ENCODE data around the gene CES4A. TPM values are rescaled to one million over a fixed set of nuclear protein-coding genes. Genes with fewer than 3 reads are reported as not detected.
"Not testable (repeated sequence)": the region's sequence is repeated elsewhere in the genome, so short reads cannot be mapped to it uniquely, and the experiment has no call there.

CES4A gene
- total RNA-seq, result 15.4 TPM

DNA sequence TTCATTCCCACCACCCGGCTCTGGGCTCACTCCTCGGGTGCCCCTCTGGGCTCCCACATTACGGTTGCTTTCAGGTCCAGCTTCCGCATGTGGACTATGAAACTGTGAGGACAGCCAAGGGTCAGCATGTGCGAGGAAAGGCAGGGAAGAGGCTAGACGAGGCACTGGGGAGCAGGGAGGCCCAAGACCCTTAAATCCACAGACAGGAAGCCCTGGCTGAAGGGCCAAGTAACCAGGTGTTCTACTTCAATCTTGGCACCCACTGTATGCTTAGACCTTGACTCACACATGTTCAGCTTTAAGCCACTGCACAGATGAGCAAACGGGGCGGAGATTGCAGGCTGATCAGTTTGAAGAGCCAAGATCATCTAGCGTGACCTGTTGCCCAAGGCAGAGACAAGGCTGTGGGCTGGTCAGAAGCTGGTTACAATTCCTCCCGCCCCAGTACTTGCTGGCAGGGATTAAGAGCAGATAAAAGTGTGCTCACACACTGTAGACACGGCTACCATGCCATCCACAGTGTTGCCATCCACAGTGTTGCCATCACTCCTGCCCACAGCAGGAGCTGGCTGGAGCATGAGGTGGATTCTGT lies at the start of gene CES4A:
CES4A (plus strand) TSS at position 393 of the 592 bp plus-strand sequence; CDS start at position 577, 184 bp downstream.
- DNase-seq, result no peak

DNA sequence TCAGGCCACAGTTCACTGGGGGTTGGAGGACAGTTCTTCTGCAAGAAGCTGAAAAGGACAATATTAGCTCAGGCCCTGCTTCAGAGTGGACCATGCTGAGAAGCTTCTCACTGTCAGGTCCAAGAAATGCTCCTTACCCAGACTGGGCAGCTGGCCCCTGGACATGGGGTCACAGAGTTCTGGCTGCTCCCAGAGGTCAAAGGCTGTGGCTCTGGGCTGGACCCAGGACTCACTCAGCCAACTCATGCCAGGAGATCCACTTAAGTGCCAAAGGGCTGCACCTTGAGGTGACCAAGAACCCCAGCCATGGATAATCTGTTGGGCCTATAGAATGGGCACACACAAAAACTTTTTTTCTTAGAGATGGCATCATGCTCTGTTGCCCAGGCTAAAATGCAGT lies 49.0 kb upstream of the CES4A start:
- DNase-seq, result no peak

DNA sequence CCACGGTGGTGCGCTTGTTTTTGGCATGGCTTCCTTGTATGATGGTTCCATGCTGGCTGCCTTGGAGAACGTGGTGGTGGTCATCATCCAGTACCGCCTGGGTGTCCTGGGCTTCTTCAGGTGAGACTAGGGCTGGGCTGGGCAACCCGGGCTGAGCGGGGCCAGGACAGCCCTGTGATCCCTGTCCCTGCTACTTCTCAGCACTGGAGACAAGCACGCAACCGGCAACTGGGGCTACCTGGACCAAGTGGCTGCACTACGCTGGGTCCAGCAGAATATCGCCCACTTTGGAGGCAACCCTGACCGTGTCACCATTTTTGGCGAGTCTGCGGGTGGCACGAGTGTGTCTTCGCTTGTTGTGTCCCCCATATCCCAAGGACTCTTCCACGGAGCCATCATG lies 48.2 kb upstream of the CES4A start:
- no peak for DNase-seq

DNA sequence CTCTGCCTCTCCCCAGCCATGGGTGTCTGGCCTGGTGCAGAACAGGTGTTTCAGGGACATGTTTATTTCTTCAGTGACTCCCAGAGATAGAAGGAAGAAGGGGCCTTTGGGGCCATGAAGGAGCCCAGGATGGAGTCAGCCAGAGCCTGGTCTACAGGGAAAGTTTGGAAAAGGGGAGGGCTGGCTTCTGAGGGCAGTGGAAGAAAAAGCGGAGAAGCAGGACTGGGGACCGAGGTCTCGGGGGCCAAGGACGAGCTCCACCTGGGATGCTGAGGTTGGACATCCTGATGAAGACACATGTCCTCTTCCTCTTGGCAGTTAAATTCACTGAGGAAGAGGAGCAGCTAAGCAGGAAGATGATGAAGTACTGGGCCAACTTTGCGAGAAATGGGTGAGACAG lies 45.4 kb upstream of the CES4A start:
- no peak for DNase-seq

DNA sequence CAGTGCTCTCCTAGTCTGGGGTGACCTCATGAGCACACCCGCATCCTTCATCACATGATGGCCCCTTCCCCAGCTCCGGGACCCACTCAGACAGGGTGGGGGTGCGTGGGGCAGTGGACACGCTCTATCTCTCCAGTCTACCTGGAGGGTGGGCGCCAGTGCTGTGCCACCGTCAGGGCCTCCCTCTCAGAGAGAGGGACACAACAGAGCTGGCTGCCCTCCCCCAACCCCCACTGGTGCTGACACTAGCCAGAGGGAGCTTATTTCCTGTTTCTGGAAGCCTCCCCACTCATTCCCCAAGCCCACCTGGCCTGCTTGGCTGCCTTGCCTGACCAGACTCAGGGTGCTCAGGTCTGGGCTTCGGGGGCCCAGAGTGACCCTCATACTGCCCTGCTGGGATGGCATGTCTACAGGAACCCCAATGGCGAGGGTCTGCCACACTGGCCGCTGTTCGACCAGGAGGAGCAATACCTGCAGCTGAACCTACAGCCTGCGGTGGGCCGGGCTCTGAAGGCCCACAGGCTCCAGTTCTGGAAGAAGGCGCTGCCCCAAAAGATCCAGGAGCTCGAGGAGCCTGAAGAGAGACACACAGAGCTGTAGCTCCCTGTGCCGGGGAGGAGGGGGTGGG lies 44.8 kb upstream of the CES4A start:
- no peak for DNase-seq

GRCh38 chr16:66944054-66944441 lies 44.3 kb upstream of the CES4A start:
- no peak for DNase-seq

DNA sequence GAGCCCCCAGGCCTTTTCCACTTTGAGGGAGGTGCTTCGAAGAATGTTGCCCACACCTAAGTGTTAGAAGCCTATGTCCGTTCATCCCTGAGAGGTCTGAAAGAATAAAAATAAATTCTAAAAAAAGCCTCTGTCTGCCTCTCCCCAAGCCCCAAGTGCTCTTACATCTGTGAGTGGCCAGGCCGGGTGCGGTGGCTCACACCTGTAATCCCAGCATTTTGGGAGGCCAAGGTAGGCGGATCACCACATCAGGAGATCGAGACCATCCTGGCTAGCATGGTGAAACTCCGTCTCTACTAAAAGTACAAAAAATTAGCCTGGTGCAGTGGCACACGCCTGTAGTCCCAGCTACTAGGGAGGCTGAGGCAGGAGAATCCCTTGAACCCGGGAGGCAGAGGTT lies 43.4 kb upstream of the CES4A start:
- DNase-seq, result not testable (repeated sequence)

DNA sequence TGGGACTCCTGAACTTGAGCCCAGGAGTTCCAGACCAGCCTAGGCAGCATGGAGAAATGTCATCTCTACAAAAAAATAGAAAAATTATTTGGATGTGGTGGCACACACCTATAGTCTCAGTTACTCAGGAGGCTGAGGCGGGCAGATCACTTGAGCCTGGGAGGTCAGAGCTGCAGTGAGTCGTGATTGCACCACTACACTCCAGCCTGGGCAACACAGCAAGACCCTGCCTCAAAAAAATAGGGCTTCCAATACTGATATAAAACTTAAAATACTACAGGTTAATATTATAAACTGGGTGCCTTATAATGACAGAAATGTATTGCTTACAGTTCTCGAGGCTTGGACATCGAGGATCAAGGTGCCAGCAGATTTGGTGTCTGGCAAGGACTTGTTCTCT lies 42.5 kb upstream of the CES4A start:
- no peak for DNase-seq

DNA sequence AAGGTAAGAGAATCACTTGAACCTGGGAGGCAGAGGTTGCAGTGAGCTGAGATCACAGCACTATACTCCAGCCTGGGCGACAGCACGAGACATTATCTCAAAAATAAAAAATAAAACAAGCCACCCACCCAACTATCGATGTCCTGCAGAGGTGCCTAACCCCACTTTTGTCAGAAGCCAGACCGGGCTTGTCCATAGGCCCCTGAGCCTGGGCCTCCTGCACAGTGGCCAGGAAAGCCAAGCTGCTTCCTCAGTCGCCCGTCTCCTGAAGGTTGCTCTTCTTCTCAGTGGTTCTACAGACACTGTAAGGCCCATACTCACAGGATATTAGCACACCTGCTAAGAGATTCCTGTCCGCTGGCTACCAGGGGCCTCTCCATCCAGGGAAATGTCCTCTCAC lies 41.8 kb upstream of the CES4A start:
- DNase-seq, result no peak

- DNase-seq, result no peak
Observed at GRCh38 chr16:66946974-66947301, 41.5 kb upstream of the CES4A start.

DNA sequence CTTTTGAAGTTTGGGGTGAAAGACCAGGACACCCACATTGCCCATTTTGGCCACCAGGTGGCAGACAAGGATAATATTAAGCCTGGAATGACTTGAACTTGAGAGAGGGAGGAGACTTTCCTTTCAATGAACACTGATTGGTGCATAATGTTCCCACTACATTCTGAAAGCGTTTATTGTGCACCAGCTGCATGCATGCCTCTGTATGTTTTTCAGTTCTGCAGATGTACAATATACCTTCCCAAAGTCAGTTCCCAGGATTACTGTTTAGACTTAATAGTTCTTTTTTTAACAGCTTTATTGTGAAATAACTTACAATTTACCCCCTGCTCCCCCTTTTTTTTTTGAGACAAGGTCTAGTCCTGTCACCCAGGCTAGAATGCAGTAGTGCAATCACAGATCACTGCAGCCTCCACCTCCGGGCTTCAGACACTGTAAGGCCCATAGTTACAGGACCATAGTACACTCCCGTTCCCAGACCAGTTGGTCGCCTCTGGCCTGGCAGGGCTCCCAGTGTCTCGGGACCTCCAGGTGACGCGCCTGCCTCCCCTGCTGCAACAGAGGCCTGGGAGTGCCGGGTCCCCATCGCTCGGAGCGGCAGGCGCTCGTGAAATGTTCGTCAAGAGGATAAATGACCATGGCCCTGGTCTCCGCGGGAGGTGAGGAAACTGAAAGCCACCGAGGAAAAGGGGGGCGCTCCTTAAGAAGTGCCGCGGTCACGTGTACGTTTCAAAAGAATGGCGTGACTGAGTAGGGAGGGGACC lies 40.9 kb upstream of the CES4A start:
- peak; percentile 54 for DNase-seq

GRCh38 chr16:66948134-66948836 lies 40.1 kb upstream of the CES4A start:
- no peak for DNase-seq

GRCh38 chr16:66948837-66949225 lies 39.6 kb upstream of the CES4A start:
- no peak for DNase-seq

- DNase-seq, result no peak
Observed at GRCh38 chr16:66949472-66949871, 38.9 kb upstream of the CES4A start.

DNA sequence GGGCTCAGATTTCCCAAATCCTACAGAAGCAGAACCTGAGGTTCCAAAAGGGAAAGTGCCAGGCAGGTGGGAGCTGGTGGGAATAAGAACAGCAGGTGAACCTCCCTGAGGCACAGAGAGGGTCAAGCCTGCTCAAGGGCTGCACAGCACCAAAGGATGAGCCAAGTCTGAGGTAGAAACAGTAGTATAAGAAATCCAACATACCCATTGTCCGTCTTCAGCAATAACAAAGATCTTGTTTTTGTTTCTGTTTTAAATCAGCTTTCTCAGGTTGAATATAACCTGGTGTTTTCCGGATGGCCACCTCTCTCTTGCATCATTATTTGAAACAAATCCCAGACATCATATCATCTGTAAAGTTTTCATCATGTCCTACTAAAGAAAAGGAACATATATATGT lies 38.0 kb upstream of the CES4A start:
- DNase-seq, result no peak

DNA sequence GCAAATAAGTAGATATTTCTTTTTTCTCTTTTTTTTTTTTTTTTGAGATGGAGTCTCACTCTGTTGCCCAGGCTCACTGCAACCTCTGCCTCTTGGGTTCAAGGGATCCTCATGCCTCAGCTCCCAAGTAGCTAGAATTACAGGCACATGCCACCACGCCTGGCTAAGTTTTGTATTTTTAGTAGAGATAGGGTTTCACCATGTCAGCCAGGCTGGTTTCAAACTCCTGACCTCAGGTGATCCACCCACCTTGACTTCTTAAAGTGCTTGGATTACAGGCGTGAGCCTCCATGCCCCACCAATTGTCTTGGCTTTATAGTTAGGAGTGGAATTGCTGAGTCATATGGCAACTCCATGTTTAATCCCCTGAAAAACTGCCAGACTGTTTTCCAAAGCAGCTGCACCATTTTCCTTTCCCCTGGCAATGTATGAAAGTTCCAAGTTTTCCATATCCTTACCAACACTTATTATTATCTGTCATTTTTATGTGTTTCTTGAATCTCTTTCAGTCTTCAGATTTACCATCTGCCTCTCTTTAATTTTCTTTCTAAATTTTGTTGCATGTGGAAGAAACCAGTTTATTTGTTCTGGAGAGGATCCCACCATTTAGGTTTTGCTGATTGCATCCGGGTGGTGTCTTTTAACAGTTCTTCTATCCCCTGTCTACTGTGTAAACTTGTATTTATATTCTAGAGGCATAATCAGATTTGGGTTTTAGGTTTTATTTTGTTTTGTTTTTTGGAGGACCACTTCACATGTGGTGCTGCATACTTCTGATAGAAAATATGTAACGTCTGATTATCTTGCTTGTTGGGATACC lies 37.2 kb upstream of the CES4A start:
- DNase-seq, result no peak

DNA sequence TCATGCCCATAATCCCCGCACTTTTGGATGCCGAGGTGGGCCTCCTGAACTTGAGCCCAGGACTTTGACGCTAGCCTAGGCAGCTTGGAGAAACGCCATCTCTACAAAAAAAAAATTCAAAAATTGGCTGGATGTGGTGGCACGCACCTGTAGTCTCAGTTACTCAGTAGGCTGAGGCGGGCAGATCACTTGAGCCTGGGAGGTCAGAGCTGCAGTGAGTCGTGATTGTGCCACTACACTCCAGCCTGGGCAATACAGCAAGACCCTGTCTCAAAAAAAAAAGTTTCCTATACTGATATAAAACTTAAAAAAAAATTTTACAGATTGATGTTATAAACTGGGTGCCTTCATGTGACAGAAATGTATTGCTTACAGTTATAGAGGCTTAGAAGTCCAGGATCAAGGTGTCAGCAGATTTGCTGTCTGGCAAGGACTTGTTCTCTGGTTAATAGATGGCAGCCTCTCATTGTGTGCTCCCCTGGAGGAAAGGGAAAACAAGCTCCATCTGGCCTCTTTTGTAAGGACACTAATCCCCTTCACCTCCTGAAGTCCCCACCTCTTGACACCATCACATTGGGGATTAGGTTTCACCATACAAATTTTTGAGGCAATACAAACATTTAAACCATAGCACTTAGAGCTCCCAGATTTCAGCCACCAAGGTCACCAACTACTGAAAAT lies 35.8 kb upstream of the CES4A start:
- no peak for DNase-seq

- DNase-seq, result no peak
Observed at GRCh38 chr16:66953462-66954096, 34.8 kb upstream of the CES4A start.

DNA sequence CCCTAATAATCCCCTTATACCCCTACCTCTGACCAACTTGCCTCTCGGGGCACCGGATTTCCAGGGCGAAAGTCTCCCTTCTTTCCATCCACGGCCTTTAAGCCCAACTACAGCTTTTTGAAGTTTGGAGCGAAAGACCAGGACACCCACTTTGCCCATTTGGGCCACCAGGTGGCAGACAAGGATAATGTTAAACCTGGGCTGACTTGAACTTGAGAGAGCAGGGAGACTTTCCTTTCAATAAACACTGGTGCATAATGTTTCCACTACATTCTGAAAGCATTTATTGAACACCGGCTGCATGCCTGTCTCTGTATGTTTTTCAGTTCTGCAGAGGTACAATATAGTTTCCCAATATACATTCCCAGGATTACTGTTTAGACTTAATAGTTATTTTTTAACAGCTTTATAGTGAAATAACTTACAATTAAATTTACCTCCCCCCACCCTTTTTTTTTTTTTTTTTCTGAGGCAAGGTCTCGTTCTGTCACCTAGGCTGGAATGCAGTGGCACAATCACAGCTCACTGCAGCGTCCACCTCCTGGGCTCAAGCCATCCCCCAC lies 34.2 kb upstream of the CES4A start:
- peak; percentile 57 for DNase-seq

DNA sequence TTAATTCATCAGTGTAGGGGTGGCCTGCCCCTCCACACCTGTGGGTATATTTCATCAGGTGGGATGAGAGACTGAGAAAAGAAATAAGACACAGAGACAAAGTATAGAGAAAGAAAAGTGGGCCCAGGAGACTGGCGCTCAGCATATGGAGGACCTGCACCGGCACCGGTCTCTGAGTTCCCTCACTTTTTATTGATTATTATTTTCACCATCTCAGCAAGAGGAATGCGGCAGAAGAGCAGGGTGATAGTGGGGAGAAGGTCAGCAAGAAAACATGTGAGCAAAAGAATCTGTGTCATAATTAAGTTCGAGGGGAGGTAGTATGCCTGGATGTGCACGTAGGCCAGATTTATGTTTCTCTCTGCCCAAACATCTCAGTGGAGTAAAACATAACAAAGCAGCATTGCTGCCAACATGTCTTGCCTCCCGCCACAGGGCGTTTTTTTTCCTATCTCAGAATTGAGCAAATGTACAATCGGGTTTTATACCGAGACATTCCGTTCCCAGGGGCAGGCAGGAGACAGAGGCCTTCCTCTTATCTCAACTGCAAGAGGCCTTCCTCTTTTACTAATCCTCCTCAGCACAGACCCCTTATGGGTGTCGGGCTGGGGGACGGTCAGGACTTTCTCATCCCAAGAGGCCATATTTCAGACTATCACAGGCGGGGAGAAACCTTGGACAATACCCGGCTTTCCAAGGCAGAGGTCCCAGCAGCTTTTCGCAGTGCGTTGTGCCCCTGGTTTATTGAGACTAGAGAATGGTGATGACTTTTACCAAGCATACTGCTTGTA lies 32.8 kb upstream of the CES4A start:
- DNase-seq, result not testable (repeated sequence)
